ENCODE data around the gene BLTP3A.
A peak's percentile ranks its signal among the peaks of the same experiment; 100 is the strongest.
"Not testable (repeated sequence)": the region's sequence is repeated elsewhere in the genome, so short reads cannot be mapped to it uniquely, and the experiment has no call there.

Gene BLTP3A

GRCh38 chr6:34792605-34793500, 970 bp downstream of the BLTP3A start:
- no peak for TF ChIP-seq CTCF (IDR thresholded peaks at IDR 0.05; ENCODE audit: insufficient read depth, low read depth, low read length, missing control alignments)
- peak; percentile 79 for DNase-seq (ENCODE audit: low read depth)
- H3K4me3 ChIP-seq (ENCODE audit: low read length), result peak overlapping the region; percentile 73

- no peak overlapping the region for H3K4me3 ChIP-seq (ENCODE audit: low read length)
- no peak for DNase-seq (ENCODE audit: low read depth)
- no peak for TF ChIP-seq CTCF (IDR thresholded peaks at IDR 0.05; ENCODE audit: insufficient read depth, low read depth, low read length, missing control alignments)
Observed at GRCh38 chr6:34793877-34794276, 2.0 kb downstream of the BLTP3A start.

- H3K4me3 ChIP-seq (ENCODE audit: low read length), result no peak overlapping the region
- peak; percentile 9 for DNase-seq (ENCODE audit: low read depth)
- no peak for TF ChIP-seq CTCF (IDR thresholded peaks at IDR 0.05; ENCODE audit: insufficient read depth, low read depth, low read length, missing control alignments)
Observed at GRCh38 chr6:34795836-34796425, 4.0 kb downstream of the BLTP3A start.

- no peak for TF ChIP-seq CTCF (IDR thresholded peaks at IDR 0.05; ENCODE audit: insufficient read depth, low read depth, low read length, missing control alignments)
- H3K4me3 ChIP-seq (ENCODE audit: low read length), result no peak overlapping the region
- DNase-seq (ENCODE audit: low read depth), result no peak
Observed at GRCh38 chr6:34798057-34798456, 6.2 kb downstream of the BLTP3A start.

- no peak for TF ChIP-seq CTCF (IDR thresholded peaks at IDR 0.05; ENCODE audit: insufficient read depth, low read depth, low read length, missing control alignments)
- H3K4me3 ChIP-seq (ENCODE audit: low read length), result no peak overlapping the region
- DNase-seq (ENCODE audit: low read depth), result no peak
Observed at GRCh38 chr6:34799547-34799946, 7.7 kb downstream of the BLTP3A start.

GRCh38 chr6:34804543-34804942, 12.7 kb downstream of the BLTP3A start:
- no peak for DNase-seq (ENCODE audit: low read depth)
- no peak for TF ChIP-seq CTCF (IDR thresholded peaks at IDR 0.05; ENCODE audit: insufficient read depth, low read depth, low read length, missing control alignments)

GRCh38 chr6:34805074-34805473, 13.2 kb downstream of the BLTP3A start:
- H3K4me3 ChIP-seq (ENCODE audit: low read length); DNase-seq (ENCODE audit: low read depth): not testable (repeated sequence)

More at GRCh38 chr6:34804543-34804942, 12.7 kb downstream of the BLTP3A start:
- H3K4me3 ChIP-seq (ENCODE audit: low read length), result no peak overlapping the region

Measured in epithelial cell of esophagus (primary cell).